ENCODE results near the gene PRR23A.
"Not testable (repeated sequence)": the region's sequence is repeated elsewhere in the genome, so short reads cannot be mapped to it uniquely, and the experiment has no call there.

PRR23A gene

GRCh38 chr3:139006051-139006716, at the start of gene PRR23A:
TSS of gene PRR23A (minus strand) at chr3:139006268. CDS start at chr3:139006268, 0 bp downstream.
- DNase-seq (ENCODE audit: low read depth) = no peak

DNA sequence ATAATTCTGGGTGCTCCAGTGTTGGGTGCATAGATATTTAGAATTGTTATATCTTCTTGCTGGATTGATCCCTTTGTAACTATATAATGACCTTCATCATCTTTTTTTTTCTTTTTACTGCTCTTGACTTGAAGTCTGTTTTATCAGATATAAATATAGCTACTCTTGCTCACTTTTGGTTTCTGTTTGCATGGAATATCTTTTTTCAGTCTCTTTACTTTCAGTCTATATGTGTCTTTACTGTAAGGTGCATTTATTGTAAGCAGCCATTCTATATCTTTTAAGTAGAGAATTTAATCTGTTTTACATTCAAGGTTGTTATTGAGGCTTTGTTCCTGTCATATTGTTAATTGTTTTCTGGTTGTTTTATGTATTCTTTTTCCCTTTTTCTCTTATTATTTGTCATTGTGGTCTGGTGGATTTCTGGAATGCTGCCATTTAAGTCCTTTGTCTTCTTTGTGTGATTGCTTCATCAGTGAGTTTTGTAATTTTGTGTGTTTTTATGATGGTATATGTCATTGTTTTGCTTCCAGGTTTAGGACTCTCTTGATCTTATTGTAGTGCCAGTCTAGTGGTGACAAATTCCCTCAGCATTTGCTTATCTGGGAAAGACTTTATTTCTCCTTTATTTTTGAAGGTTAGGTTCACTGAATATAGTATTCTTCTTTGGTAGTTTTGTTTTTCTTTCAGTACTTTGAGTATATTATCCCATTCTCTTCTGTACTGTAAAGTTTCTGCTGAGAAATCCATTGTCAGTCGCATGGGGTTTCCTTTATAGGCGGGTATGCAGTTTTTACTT, 46.9 kb upstream of the PRR23A start:
- DNase-seq (ENCODE audit: low read depth) = no peak

- DNase-seq (ENCODE audit: low read depth) = no peak
These were observed 38.5 kb upstream of the PRR23A start, which contains the start of gene PRR23C for GRCh38 chr3:139044366-139045210. TSS of gene PRR23C (minus strand) at chr3:139044892. CDS start at chr3:139044620, 272 bp downstream.

- DNase-seq (ENCODE audit: low read depth) = no peak
These were observed 37.7 kb upstream of the PRR23A start for GRCh38 chr3:139043554-139044365.

DNA sequence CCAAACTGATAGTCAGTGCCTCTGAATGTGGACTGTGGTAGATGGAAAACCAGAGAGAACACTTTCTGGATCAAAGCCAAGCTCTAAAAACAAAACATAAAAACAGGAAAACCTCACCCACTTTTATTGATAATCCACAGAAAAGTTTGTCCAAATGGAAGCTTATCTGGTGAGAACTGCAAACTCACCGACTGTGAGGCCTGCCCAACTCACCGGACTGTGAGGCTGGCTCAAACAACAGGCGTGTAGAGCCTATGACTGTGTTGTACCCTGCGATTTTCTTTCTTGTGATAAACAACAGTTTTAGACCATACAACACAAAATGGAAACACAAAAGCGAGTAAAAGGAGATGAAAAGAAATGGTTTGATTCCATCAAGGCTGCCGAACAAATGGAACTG, 31.4 kb upstream of the PRR23A start:
- DNase-seq (ENCODE audit: low read depth) = no peak

- no peak for DNase-seq (ENCODE audit: low read depth)
These were observed 26.4 kb upstream of the PRR23A start for GRCh38 chr3:139032326-139033002.

DNA sequence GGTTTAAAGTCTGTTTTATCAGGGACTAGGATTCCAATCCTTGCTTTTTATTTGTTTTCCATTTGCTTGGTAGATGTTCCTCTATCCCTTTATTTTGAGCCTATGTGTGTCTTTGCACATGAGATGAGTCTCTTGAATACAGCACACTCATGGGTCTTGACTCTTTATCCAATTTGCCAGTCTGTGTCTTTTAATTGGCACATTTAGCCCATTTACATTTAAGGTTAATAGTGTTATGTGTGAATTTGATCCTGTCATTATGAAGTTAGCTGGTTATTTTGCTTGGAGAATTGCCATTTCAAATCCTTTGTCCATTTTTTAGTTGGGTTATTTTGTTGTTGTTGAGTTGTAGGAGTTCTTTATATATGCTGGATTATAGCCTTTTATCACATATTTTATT, 24.5 kb upstream of the PRR23A start:
- DNase-seq (ENCODE audit: low read depth) = not testable (repeated sequence)

DNA sequence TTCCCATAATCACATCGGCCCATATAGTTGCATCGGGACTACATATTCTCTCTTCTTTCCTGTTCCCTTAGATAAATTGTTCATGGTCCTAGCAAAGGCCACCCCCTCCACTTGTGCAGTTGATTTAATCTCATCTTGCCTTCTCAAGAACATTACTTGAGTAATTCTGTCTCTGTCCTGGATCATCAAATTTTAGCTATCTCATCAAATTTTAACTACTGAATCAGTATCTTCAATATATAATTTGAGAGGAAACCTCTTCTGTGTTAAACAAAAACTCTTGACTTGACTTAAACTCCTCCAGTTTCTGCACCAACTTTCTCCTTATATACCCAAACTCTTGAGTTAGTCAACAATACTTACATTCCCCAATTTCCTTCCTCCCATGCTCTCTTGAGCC, 18.9 kb upstream of the PRR23A start:
- DNase-seq (ENCODE audit: low read depth) = no peak

GRCh38 chr3:139020868-139021234, 14.8 kb upstream of the PRR23A start, which contains the start of gene PRR23B:
TSS of gene PRR23B (minus strand) at chr3:139020926. CDS start at chr3:139020661, 265 bp downstream.
- DNase-seq (ENCODE audit: low read depth) = no peak

DNA sequence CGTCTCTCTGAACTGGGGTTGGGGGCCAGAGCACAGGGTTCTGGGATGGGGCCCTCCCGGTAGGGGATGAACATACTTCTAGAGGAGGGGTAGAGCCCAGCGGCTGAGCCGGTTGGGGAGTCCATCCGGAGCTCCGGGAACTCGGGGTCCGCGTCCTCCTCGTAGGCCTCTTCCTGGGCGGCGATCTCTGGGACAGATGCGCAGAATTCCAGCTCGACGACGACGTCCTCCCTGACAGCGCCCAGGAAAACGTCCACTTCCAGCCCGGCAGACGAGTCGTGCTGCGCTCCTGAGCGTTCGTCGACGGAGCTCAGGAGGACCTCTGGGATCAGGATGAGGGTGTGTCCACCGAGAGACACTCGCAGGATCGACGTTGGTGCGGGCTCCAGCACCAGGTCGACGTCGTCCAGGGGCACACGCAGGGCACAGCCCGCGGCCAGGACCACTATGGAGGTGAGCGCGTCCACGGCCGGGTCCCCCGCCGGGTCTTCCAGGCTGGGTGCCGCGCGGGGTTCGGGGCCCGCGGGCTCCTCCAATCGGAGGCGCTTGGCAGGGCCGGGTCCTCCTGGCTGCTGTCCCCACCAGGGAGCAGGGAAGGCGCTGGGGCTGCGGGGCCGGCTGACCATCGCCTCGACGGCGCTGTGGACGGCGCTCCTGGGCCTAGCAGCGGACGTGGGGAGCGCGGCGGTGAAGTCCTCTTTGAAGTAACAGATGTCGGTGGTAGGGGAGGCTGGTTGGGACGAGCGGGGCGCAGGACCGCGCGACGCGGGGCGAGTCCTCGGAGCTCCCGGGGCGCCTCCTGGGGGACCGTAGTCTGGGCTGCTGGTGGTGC, 14.2 kb upstream of the PRR23A start:
- DNase-seq (ENCODE audit: low read depth) = no peak

GRCh38 chr3:139016430-139017048, 10.5 kb upstream of the PRR23A start:
- no peak for DNase-seq (ENCODE audit: low read depth)

DNA sequence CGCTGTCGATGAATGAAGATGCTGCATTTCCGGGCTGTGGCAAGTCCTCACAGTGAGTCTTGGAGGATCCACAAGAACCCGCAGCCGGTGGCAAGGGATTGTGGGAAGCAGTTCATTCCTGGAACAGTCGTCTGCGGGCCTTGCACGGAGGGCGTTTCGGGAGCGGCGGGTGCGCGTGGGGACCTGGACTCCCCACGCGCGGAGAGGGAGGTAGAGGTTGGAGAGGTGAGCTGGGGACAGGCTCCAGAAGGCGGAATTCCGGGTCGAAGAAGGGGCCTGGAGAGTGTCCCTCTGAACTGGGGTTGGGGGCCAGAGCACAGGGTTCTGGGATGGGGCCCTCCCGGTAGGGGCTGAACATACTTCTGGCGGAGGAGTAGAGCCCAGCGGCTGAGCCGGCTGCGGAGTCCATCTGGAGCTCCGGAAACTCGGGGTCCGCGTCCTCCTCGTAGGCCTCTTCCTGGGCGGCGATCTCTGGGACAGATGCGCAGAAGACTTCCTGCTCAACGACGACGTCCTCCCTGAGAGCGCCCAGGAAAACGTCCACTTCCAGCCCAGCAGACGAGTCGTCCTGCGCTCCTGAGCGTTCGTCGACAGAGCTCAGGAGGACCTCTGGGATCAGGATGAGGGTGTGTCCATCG, 593 bp downstream of the PRR23A start:
- DNase-seq (ENCODE audit: low read depth) = no peak

- no peak for DNase-seq (ENCODE audit: low read depth)
These were observed 10.4 kb downstream of the PRR23A start for GRCh38 chr3:138995706-138996105.

- DNase-seq (ENCODE audit: low read depth) = no peak
These were observed 18.9 kb downstream of the PRR23A start for GRCh38 chr3:138987181-138987580.

DNA sequence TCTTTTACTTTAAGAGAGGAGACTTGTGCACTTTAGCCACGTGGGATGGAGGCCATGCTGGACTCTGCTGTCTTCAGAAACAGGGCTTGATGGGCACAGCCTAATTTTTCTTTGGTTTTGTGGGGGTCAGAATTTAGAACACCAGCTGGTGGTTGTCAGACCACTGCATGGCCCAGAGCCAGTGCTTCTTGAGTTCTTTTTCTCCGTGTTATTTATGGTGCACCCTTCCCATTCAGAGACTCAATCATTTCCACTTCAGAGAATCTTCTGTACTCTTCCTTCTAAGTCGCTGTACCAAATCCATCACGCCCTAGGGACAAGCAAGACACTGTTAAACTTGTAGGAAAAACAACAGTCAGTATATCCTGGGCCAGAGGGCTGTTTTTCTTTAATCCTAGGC, 20.1 kb downstream of the PRR23A start:
- DNase-seq (ENCODE audit: low read depth) = no peak

- no peak for DNase-seq (ENCODE audit: low read depth)
These were observed 21.3 kb downstream of the PRR23A start for GRCh38 chr3:138984816-138985215.

GRCh38 chr3:138976047-138976446, 30.0 kb downstream of the PRR23A start:
- no peak for DNase-seq (ENCODE audit: low read depth)

DNA sequence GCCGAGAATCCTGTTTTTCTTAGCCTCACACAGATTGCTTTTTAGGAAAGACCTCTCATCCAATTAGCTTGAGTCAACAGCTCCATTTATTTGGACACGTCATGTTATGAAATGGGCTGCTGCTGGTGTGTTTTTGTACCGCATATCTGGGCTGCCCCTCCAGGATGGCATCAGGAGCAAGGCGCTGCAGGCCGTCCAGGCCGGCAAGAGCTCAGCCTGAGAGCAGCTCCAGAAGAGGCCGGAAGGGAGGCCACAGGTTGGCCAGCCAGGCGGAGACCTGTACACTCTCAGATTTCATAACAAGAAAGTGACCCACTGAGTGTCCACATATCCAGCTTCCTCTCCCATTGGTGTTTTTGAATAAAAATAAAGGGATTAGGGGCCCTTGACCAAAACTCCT, 30.7 kb downstream of the PRR23A start:
- DNase-seq (ENCODE audit: low read depth) = no peak

- no peak for DNase-seq (ENCODE audit: low read depth)
These were observed 31.6 kb downstream of the PRR23A start for GRCh38 chr3:138974462-138974861.
